Sigmoid colon (tissue), 4 donors: Measurements from ENCODE around the gene IL12A.

Experiments
- EP300 ChIP-seq, 4 donors: sonication (generic); formaldehyde crosslinking; IDR thresholded peaks; one replicate each; pipeline ENCODE4 v1.6.1; 2017; ENCODE audit warnings: antibody characterized with exemption in 4 of 4
- POLR2AphosphoS5 ChIP-seq, 4 donors: sonication (generic); formaldehyde crosslinking; IDR thresholded peaks; one replicate each; pipeline ENCODE4 v1.6.1; 2017; ENCODE audit warnings: antibody characterized with exemption in 4 of 4
- TF ChIP-seq, protein P1 (sequence below), 4 experiments: fragments of 450-650 bp in 3 of 4; fragments of 200-600 bp in 1 of 4; IDR thresholded peaks; one replicate each; pipeline ENCODE4 v1.5.1; 2016 to 2019; ENCODE audit warnings: antibody characterized with exemption in 4 of 4, mild to moderate bottlenecking in 3 of 4, moderate library complexity in 2 of 4

DNA sequence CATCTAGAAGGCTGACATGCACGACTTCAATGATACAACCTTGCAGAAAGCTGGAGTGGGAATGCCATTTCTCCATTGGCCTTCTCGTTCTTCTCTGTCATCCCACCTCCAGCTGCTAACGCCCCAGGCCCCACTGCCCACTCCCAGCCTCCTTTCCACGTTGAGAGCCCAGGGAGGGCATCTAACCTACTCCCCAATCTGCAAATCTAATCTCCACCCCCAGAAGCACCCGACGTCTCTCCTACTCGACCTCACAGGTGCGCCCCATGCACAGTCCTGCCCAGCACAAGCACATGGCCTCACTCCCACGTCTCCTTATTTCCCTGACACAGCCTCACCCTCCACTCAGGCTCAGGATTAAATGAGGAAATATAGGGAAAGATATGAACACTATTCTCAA, 33.4 kb downstream of the IL12A start:
- no peak for TF ChIP-seq POLR2AphosphoS5 (IDR thresholded peaks at IDR 0.05)
- TF ChIP-seq, protein P1, sequence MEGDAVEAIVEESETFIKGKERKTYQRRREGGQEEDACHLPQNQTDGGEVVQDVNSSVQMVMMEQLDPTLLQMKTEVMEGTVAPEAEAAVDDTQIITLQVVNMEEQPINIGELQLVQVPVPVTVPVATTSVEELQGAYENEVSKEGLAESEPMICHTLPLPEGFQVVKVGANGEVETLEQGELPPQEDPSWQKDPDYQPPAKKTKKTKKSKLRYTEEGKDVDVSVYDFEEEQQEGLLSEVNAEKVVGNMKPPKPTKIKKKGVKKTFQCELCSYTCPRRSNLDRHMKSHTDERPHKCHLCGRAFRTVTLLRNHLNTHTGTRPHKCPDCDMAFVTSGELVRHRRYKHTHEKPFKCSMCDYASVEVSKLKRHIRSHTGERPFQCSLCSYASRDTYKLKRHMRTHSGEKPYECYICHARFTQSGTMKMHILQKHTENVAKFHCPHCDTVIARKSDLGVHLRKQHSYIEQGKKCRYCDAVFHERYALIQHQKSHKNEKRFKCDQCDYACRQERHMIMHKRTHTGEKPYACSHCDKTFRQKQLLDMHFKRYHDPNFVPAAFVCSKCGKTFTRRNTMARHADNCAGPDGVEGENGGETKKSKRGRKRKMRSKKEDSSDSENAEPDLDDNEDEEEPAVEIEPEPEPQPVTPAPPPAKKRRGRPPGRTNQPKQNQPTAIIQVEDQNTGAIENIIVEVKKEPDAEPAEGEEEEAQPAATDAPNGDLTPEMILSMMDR (IDR thresholded peaks at IDR 0.05) = no peak
- TF ChIP-seq EP300 (IDR thresholded peaks at IDR 0.05) = no peak
